ENCODE data around the gene BTBD16. TPM values are rescaled to one million over a fixed set of nuclear protein-coding genes. Genes with fewer than 3 reads are reported as not detected.

Gene BTBD16
- total RNA-seq, 1 donor from 2014 or later = 0.35 TPM

GRCh38 chr10:122279725-122280141, 8.6 kb downstream of the BTBD16 start:
- ATAC-seq = peak; percentile 31
- no peak for DNase-seq
- intact Hi-C loops (cut with DNase I) = no loop called here
- Histone ChIP-seq H3K27ac (no peak overlapping the region), H3K36me3 (no peaks in the 10 kb centered on the region), H3K4me1 (no peaks in the 10 kb centered on the region), H3K27me3 (no peaks in the 10 kb centered on the region), H3K9me3 (no peaks in the 10 kb centered on the region), H3K4me3 (no peak overlapping the region)
- TF ChIP-seq CTCF (IDR thresholded peaks at IDR 0.05) = peak; percentile 41

GRCh38 chr10:122280156-122280555, 9.1 kb downstream of the BTBD16 start:
- Histone ChIP-seq H3K9me3 (no peaks in the 10 kb centered on the region), H3K27me3 (no peaks in the 10 kb centered on the region), H3K27ac (no peak overlapping the region), H3K4me3 (no peak overlapping the region), H3K4me1 (no peaks in the 10 kb centered on the region), H3K36me3 (no peaks in the 10 kb centered on the region)
- intact Hi-C loops (cut with DNase I) = no loop called here
- DNase-seq (no peak), ATAC-seq (no peak)
- TF ChIP-seq CTCF (IDR thresholded peaks at IDR 0.05) = no peak

GRCh38 chr10:122281018-122281626, 10.0 kb downstream of the BTBD16 start:
- Histone ChIP-seq H3K9me3 (no peaks in the 10 kb centered on the region), H3K36me3 (no peaks in the 10 kb centered on the region), H3K4me3 (no peak overlapping the region), H3K27me3 (no peaks in the 10 kb centered on the region), H3K4me1 (no peaks in the 10 kb centered on the region), H3K27ac (no peak overlapping the region)
- ATAC-seq = no peak
- no peak for TF ChIP-seq CTCF (IDR thresholded peaks at IDR 0.05)
- intact Hi-C loops (cut with DNase I) = no loop called here
- DNase-seq = no peak

- DNase-seq = no peak
These were observed 10.7 kb downstream of the BTBD16 start for GRCh38 chr10:122281751-122282150.

GRCh38 chr10:122282253-122282671, 11.2 kb downstream of the BTBD16 start:
- Histone ChIP-seq H3K9me3 (no peaks in the 10 kb centered on the region), H3K4me3 (no peak overlapping the region), H3K4me1 (no peaks in the 10 kb centered on the region), H3K36me3 (no peaks in the 10 kb centered on the region), H3K27me3 (no peaks in the 10 kb centered on the region), H3K27ac (no peak overlapping the region)
- TF ChIP-seq CTCF (IDR thresholded peaks at IDR 0.05) = no peak
- no peak for ATAC-seq
- intact Hi-C loops (cut with DNase I) = no loop called here
- DNase-seq = no peak

More at GRCh38 chr10:122281751-122282150, 10.7 kb downstream of the BTBD16 start:
- Histone ChIP-seq H3K9me3 (no peaks in the 10 kb centered on the region), H3K4me3 (no peak overlapping the region), H3K27ac (no peak overlapping the region), H3K27me3 (no peaks in the 10 kb centered on the region), H3K4me1 (no peaks in the 10 kb centered on the region), H3K36me3 (no peaks in the 10 kb centered on the region)
- intact Hi-C loops (cut with DNase I) = no loop called here
- ATAC-seq = no peak
- no peak for TF ChIP-seq CTCF (IDR thresholded peaks at IDR 0.05)

GRCh38 chr10:122282909-122283308, 11.8 kb downstream of the BTBD16 start:
- ATAC-seq (no peak), DNase-seq (no peak)
- Histone ChIP-seq H3K27me3 (no peaks in the 10 kb centered on the region), H3K36me3 (no peaks in the 10 kb centered on the region), H3K4me1 (no peaks in the 10 kb centered on the region), H3K9me3 (no peaks in the 10 kb centered on the region), H3K4me3 (no peak overlapping the region), H3K27ac (no peak overlapping the region)
- no peak for TF ChIP-seq CTCF (IDR thresholded peaks at IDR 0.05)
- intact Hi-C loops (cut with DNase I) = no loop called here
